HCT116 (cell line): Measurements from ENCODE around the gene COL5A2. TPM values are rescaled to one million over a fixed set of nuclear protein-coding genes. Genes with fewer than 3 reads are reported as not detected.

Experiments used
- ATAC-seq: fragments of 200-7000 bp; cut with Tn5 transposase; 2 replicates; pipeline ENCODE4 v1.9.1; 2020; ENCODE audit warnings: mild to moderate bottlenecking, moderate library complexity
- BruUV-seq: library from RNA; stranded (reverse); fragments of 400-500 nt; replicated peaks from 2 replicates; lab custom pipeline; 2021; lab: Mats Ljungman, UMichigan
- CTCF ChIA-PET: fragments of 300-600 bp; sonication (Branson Sonifier 250); formaldehyde crosslinking; loops from one replicate; lab custom pipeline; 2021; ENCODE audit warnings: antibody characterized with exemption; lab: Charles Lee
- POLR2A ChIA-PET: fragments of 300-600, 350-600 bp; sonication (Branson Sonifier 250); formaldehyde crosslinking; loops from one replicate; lab custom pipeline; 2021; ENCODE audit warnings: antibody characterized with exemption; lab: Charles Lee
- RAD21 ChIA-PET, 2 experiments: fragments of 300-600 bp; sonication (Branson Sonifier 250); formaldehyde crosslinking; loops; one replicate each; lab custom pipeline; 2023; ENCODE audit warnings: low total read pairs in 2 of 2; ENCODE audit not compliant: uncharacterized antibody in 2 of 2, unreplicated experiment in 2 of 2, low non-redundant PET in 1 of 2; lab: Charles Lee
- DNase-seq: peaks from one replicate; pipeline ENCODE4 v3.0.0-alpha.2; 2010; ENCODE audit warnings: low read depth, low spot score
- H2AFZ ChIP-seq: fragments of 200-600 bp; shearing (Covaris generic), sonication (generic); 2 replicates; pipeline ENCODE4 v1.6.1; 2017; ENCODE audit warnings: low read depth, mixed run types, mixed read lengths, antibody characterized with exemption, low read length; ENCODE audit not compliant: poor library complexity, severe bottlenecking
- H3K27ac ChIP-seq: 2 replicates; pipeline ENCODE4 v1.5.1; 2012; ENCODE audit warnings: low read depth, low read length
- H3K27me3 ChIP-seq: fragments of 200-600 bp; sonication (generic); 2 replicates; pipeline ENCODE4 v1.6.1; 2016; ENCODE audit warnings: mixed run types, low read length, mixed read lengths; ENCODE audit not compliant: insufficient read depth
- H3K36me3 ChIP-seq, 2 experiments: fragments of 200-500 bp in 1 of 2; fragments of 200-600 bp in 1 of 2; sonication (Bioruptor generic) in 1 of 2; sonication (generic) in 1 of 2; 2 replicates each; pipeline versions ENCODE4 v1.5.1 to v1.6.1; 2014 to 2016; ENCODE audit warnings: low read length in 2 of 2, inconsistent platforms in 1 of 2, mixed read lengths in 1 of 2, mixed run types in 1 of 2; ENCODE audit not compliant: insufficient read depth in 2 of 2, control insufficient read depth in 1 of 2
- H3K4me1 ChIP-seq, 2 experiments: fragments of 200-600 bp in 1 of 2; sonication (generic) in 1 of 2; 2 replicates each; pipeline versions ENCODE4 v1.5.1 to v1.6.1; 2012 to 2017; ENCODE audit warnings: low read length in 2 of 2, inconsistent platforms in 1 of 2, mild to moderate bottlenecking in 1 of 2, mixed read lengths in 1 of 2, mixed run types in 1 of 2, moderate library complexity in 1 of 2; ENCODE audit not compliant: insufficient read depth in 2 of 2, control insufficient read depth in 1 of 2
- H3K4me2 ChIP-seq: fragments of 200-600 bp; sonication (generic); 2 replicates; pipeline ENCODE4 v1.6.1; 2017; ENCODE audit warnings: mixed run types, low read length, mixed read lengths
- H3K4me3 ChIP-seq, 2 experiments: fragments of 200-600 bp in 1 of 2; sonication (generic) in 1 of 2; replicated peaks in 1 of 2; 2 replicates each; pipeline ENCODE4 v1.5.1; 2011 to 2016; ENCODE audit warnings: low read length in 2 of 2, control low read depth in 1 of 2, low read depth in 1 of 2, mild to moderate bottlenecking in 1 of 2, mixed read lengths in 1 of 2, mixed run types in 1 of 2
- H3K79me2 ChIP-seq: fragments of 200-600 bp; sonication (generic); 2 replicates; pipeline ENCODE4 v1.6.1; 2017; ENCODE audit warnings: mild to moderate bottlenecking, mixed run types, low read length, moderate library complexity, mixed read lengths; ENCODE audit not compliant: insufficient read depth
- H3K9ac ChIP-seq: fragments of 200-600 bp; sonication (generic); 2 replicates; pipeline ENCODE4 v1.6.1; 2016; ENCODE audit warnings: low read length, mixed read lengths
- H3K9me2 ChIP-seq: fragments of 200-600 bp; sonication (generic), shearing (Covaris generic); 2 replicates; pipeline ENCODE4 v1.6.1; 2017; ENCODE audit warnings: mixed run types, mild to moderate bottlenecking, moderate library complexity; ENCODE audit not compliant: insufficient read depth
- H3K9me3 ChIP-seq, 2 experiments: fragments of 200-500 bp in 1 of 2; fragments of 200-600 bp in 1 of 2; sonication (Bioruptor generic) in 1 of 2; sonication (generic) in 1 of 2; 2 replicates each; pipeline ENCODE4 v1.6.1; 2014 to 2017; ENCODE audit warnings: low read length in 2 of 2, mixed read lengths in 2 of 2, inconsistent platforms in 1 of 2, low read depth in 1 of 2, mild to moderate bottlenecking in 1 of 2, mixed run types in 1 of 2, moderate library complexity in 1 of 2; ENCODE audit not compliant: control insufficient read depth in 1 of 2, insufficient read depth in 1 of 2
- H4K20me1 ChIP-seq: fragments of 200-600 bp; sonication (generic), shearing (Covaris generic); 2 replicates; pipeline ENCODE4 v1.6.1; 2017; ENCODE audit warnings: mixed run types, mild to moderate bottlenecking, moderate library complexity; ENCODE audit not compliant: insufficient read depth
- ATF3 ChIP-seq: IDR thresholded peaks from 2 replicates; pipeline ENCODE4 v1.6.1; 2012
- CBX3 ChIP-seq: IDR thresholded peaks from 2 replicates; pipeline ENCODE4 v1.6.1; 2012; ENCODE audit warnings: low read depth
- EGR1 ChIP-seq: IDR thresholded peaks from 2 replicates; pipeline ENCODE4 v1.6.1; 2012; ENCODE audit warnings: low read depth
- EZH2 ChIP-seq: fragments of 200-600 bp; sonication (generic); IDR thresholded peaks from 2 replicates; pipeline ENCODE4 v1.6.1; 2017; ENCODE audit warnings: antibody characterized with exemption, mixed run types
- FOSL1 ChIP-seq: IDR thresholded peaks from 2 replicates; pipeline ENCODE4 v1.6.1; 2012; ENCODE audit warnings: low read depth
- POLR2AphosphoS5 ChIP-seq: IDR thresholded peaks from 2 replicates; pipeline ENCODE4 v1.6.1; 2011; ENCODE audit warnings: mild to moderate bottlenecking, low read depth, low read length, moderate library complexity
- RAD21 ChIP-seq: IDR thresholded peaks from 2 replicates; pipeline ENCODE4 v1.6.1; 2012; ENCODE audit warnings: low read depth, mild to moderate bottlenecking
- REST ChIP-seq: IDR thresholded peaks from 2 replicates; pipeline ENCODE4 v1.6.1; 2012; ENCODE audit warnings: low read depth
- SIN3A ChIP-seq: IDR thresholded peaks from 2 replicates; pipeline ENCODE4 v1.6.1; 2012; ENCODE audit warnings: low read depth
- SRF ChIP-seq: IDR thresholded peaks from 2 replicates; pipeline ENCODE4 v1.6.1; 2012; ENCODE audit warnings: low read depth
- ZBTB33 ChIP-seq: IDR thresholded peaks from 2 replicates; pipeline ENCODE4 v1.6.1; 2011; ENCODE audit warnings: mild to moderate bottlenecking, low read length, moderate library complexity; ENCODE audit not compliant: insufficient replicate concordance; ENCODE audit errors: extremely low read depth
- ZFX ChIP-seq: fragments of 450-650 bp; IDR thresholded peaks from 2 replicates; pipeline ENCODE4 v1.6.1; 2017
- ZNF274 ChIP-seq: fragments of 200-500 bp; sonication (Bioruptor generic); IDR thresholded peaks from 2 replicates; pipeline ENCODE4 v1.6.1; 2014; ENCODE audit warnings: mild to moderate bottlenecking, low read depth, low read length, inconsistent platforms
- intact Hi-C: fragments of 100-400 bp; cut with micrococcal nuclease; formaldehyde crosslinking; loops from 2 replicates; pipeline ENCODE4 v1.10.0; 2022
- total RNA-seq: library from RNA; stranded (reverse); gene quantifications from one replicate; pipeline ENCODE4 v1.2.1, GENCODE V29; 2021; ENCODE audit not compliant: unreplicated experiment

The COL5A2 gene
- total RNA-seq, 1 experiment from 2014 or later = 2.3 TPM

- TF ChIP-seq ZBTB33 (no peak), EZH2 (no peak), ZNF274 (no peak)
Measured at GRCh38 chr2:189086710-189087109, 92.9 kb downstream of the COL5A2 start (continued).

- ATAC-seq = no peak
- no peak for TF ChIP-seq REST
- TF ChIP-seq ZFX = no peak
- TF ChIP-seq RAD21 = no peak
- no peak for TF ChIP-seq CBX3
- TF ChIP-seq POLR2AphosphoS5 = no peak
- no peak for TF ChIP-seq EZH2
- TF ChIP-seq SIN3A = no peak
- no peak for TF ChIP-seq FOSL1
- no peak for TF ChIP-seq ATF3
- no peak for TF ChIP-seq SRF
- TF ChIP-seq EGR1 = no peak
Measured at GRCh38 chr2:189086250-189086649, 93.3 kb downstream of the COL5A2 start.

More at GRCh38 chr2:189086250-189086649, 93.3 kb downstream of the COL5A2 start:
- Histone ChIP-seq H3K27me3 (no peaks in the 10 kb centered on the region), H2AFZ (peak overlapping the region; percentile 43), H3K4me3 (no peak overlapping the region), H3K4me1 (no peaks in the 10 kb centered on the region), H3K36me3 (no peaks in the 10 kb centered on the region), H3K9ac (no peak overlapping the region), H3K79me2 (no peaks in the 10 kb centered on the region), H3K9me2 (no peaks in the 10 kb centered on the region), H3K9me3 (no peaks in the 10 kb centered on the region), H3K27ac (no peak overlapping the region), H3K4me2 (no peak overlapping the region), H4K20me1 (no peaks in the 10 kb centered on the region)
- ChIA-PET CTCF (no interaction called here), RAD21 (no interaction called here), POLR2A (no interaction called here)
- DNase-seq = no peak
- intact Hi-C loops = no loop called here
- no TSS peak for BruUV-seq
